B cell (primary cell): ENCODE data around the gene TRAPPC12. TPM values are rescaled to one million over a fixed set of nuclear protein-coding genes. Genes with fewer than 3 reads are reported as not detected.

Source experiments
- ATAC-seq: fragments of 200-7000 bp; cut with Tn5 transposase; one replicate; pipeline ENCODE4 v1.10.0; 2021; ENCODE audit warnings: low read depth, mild to moderate bottlenecking, moderate number of reproducible peaks, moderate library complexity
- CTCF ChIA-PET: fragments of 350-600 bp; sonication (Branson Sonifier 250); formaldehyde crosslinking; loops from one replicate; lab custom pipeline; 2021; ENCODE audit warnings: antibody characterized with exemption, inconsistent platforms; lab: Charles Lee
- POLR2A ChIA-PET: fragments of 350-600 bp; sonication (Branson Sonifier 250); formaldehyde crosslinking; loops from one replicate; lab custom pipeline; 2021; ENCODE audit warnings: antibody characterized with exemption; lab: Charles Lee
- DNase-seq: peaks from one replicate; pipeline ENCODE4 v3.0.0; 2013
- H2AFZ ChIP-seq: 2 replicates; pipeline ENCODE4 v1.6.1; 2012; ENCODE audit warnings: mild to moderate bottlenecking, low read depth, low read length; ENCODE audit not compliant: insufficient read depth, poor library complexity, severe bottlenecking
- H3K27ac ChIP-seq, 2 donors: 1 replicate in 1 of 2; 2 replicates in 1 of 2; pipeline ENCODE4 v1.5.1; 2012 to 2013; ENCODE audit warnings: low read length in 2 of 2, mild to moderate bottlenecking in 2 of 2, moderate library complexity in 1 of 2
- H3K27me3 ChIP-seq, 4 experiments: fragments of 200-600 bp in 1 of 4; sonication (generic) in 1 of 4; replicated peaks in 1 of 4; 1 replicate in 2 of 4; 2 replicates in 2 of 4; pipeline versions ENCODE4 v1.6.1 to v1.7.0; 2013 to 2016; ENCODE audit warnings: low read length in 3 of 4, mild to moderate bottlenecking in 2 of 4, mixed read lengths in 1 of 4, moderate library complexity in 1 of 4; ENCODE audit not compliant: insufficient read depth in 4 of 4, control insufficient read depth in 3 of 4; ENCODE audit errors: control extremely low read depth in 1 of 4
- H3K36me3 ChIP-seq, 2 experiments: replicated peaks in 1 of 2; 1 replicate in 1 of 2; 2 replicates in 1 of 2; pipeline versions ENCODE4 v1.6.1 to v1.7.1; 2013; ENCODE audit warnings: low read length in 1 of 2; ENCODE audit not compliant: insufficient read depth in 2 of 2, control insufficient read depth in 1 of 2; ENCODE audit errors: control extremely low read depth in 1 of 2, extremely low read depth in 1 of 2
- H3K4me1 ChIP-seq, 2 donors: fragments of 200-600 bp in 1 of 2; sonication (generic) in 1 of 2; 1 replicate in 1 of 2; 2 replicates in 1 of 2; pipeline versions ENCODE4 v1.5.1 to v1.6.1; 2013 to 2017; ENCODE audit warnings: low read length in 2 of 2; ENCODE audit not compliant: control insufficient read depth in 2 of 2, insufficient read depth in 2 of 2
- H3K4me2 ChIP-seq: replicated peaks from 2 replicates; pipeline ENCODE3; 2012; ENCODE audit warnings: mild to moderate bottlenecking, low read depth, low read length; ENCODE audit not compliant: poor library complexity, severe bottlenecking
- H3K4me3 ChIP-seq, 5 experiments: fragments of 200-600 bp in 1 of 5; sonication (generic) in 1 of 5; 1 replicate in 3 of 5; 2 replicates in 2 of 5; pipeline versions ENCODE4 v1.5.1 to v1.7.0; 2011 to 2016; ENCODE audit warnings: low read length in 4 of 5, mild to moderate bottlenecking in 4 of 5, low read depth in 2 of 5, control low read depth in 1 of 5, moderate library complexity in 1 of 5; ENCODE audit not compliant: insufficient read depth in 1 of 5; ENCODE audit errors: control extremely low read depth in 1 of 5, extremely low read depth in 1 of 5
- H3K79me2 ChIP-seq: fragments of 200-600 bp; sonication (generic); one replicate; pipeline ENCODE4 v1.6.0; 2016; ENCODE audit warnings: low read length; ENCODE audit not compliant: control insufficient read depth, insufficient read depth
- H3K9ac ChIP-seq: fragments of 200-600 bp; sonication (generic); 2 replicates; pipeline ENCODE4 v1.6.1; 2017; ENCODE audit warnings: mild to moderate bottlenecking, low read length, moderate library complexity
- H3K9me3 ChIP-seq, 3 donors: one replicate each; pipeline versions ENCODE4 v1.6.1 to v1.7.1; 2013; ENCODE audit warnings: low read length in 2 of 3; ENCODE audit not compliant: control insufficient read depth in 2 of 3, insufficient read depth in 1 of 3; ENCODE audit errors: control extremely low read depth in 1 of 3
- H4K20me1 ChIP-seq: 2 replicates; pipeline ENCODE4 v1.6.0; 2012; ENCODE audit warnings: mild to moderate bottlenecking, low read length; ENCODE audit not compliant: insufficient read depth, control insufficient read depth, poor library complexity, severe bottlenecking
- H3K27ac Mint-ChIP-seq: one replicate; pipeline ENCODE4 v1.8.0; 2021; ENCODE audit warnings: mixed read lengths
- H3K27me3 Mint-ChIP-seq: one replicate; pipeline ENCODE4 v1.8.0; 2021; ENCODE audit warnings: mixed read lengths
- H3K4me1 Mint-ChIP-seq: one replicate; pipeline ENCODE4 v1.8.0; 2021; ENCODE audit warnings: mixed read lengths
- H3K4me3 Mint-ChIP-seq: one replicate; pipeline ENCODE4 v1.8.0; 2021; ENCODE audit warnings: mixed read lengths
- H3K9me3 Mint-ChIP-seq: one replicate; pipeline ENCODE4 v1.8.0; 2022; ENCODE audit warnings: mixed read lengths; ENCODE audit not compliant: insufficient read depth
- CTCF ChIP-seq: fragments of 200-600 bp; IDR thresholded peaks from one replicate; pipeline ENCODE4 v1.8.0; 2022; ENCODE audit warnings: antibody characterized with exemption, mild to moderate bottlenecking
- EZH2 ChIP-seq: IDR thresholded peaks from 2 replicates; pipeline ENCODE4 v1.6.1; 2012; ENCODE audit warnings: borderline replicate concordance, low read depth, mild to moderate bottlenecking, moderate library complexity, low read length; ENCODE audit not compliant: insufficient read depth, poor library complexity, severe bottlenecking
- WGBS: methylation state at CpG from one replicate; pipeline ENCODE4 v1.1.5; 2013; ENCODE audit warnings: missing lambda C conversion rate; ENCODE audit not compliant: insufficient coverage; 5-methylcytosine and 5-hydroxymethylcytosine counted together
- intact Hi-C: fragments of 100-400 bp; cut with micrococcal nuclease; formaldehyde crosslinking; loops from one replicate; pipeline ENCODE4 v1.10.0; 2022
- polyA plus RNA-seq: library from polyadenylated mRNA; depleted of rRNA; stranded (reverse); fragments of >200 nt; gene quantifications from 2 replicates; pipeline ENCODE4 v1.2.3, GENCODE V29; 2012
- total RNA-seq, 2 donors: library from RNA; stranded (reverse); fragments of 120-200 nt in 1 of 2; gene quantifications; 1 replicate in 1 of 2; 2 replicates in 1 of 2; pipeline versions ENCODE4 v1.2.3 to v1.2.4, GENCODE V29; 2013 to 2022

The TRAPPC12 gene
- total and polyA plus RNA-seq, 2 donors (not counting 1 experiment from before 2014, with no cell fraction given): 80.9 to 151 TPM

- peaks cover 18% of the 10 kb centered on the region for H3K79me2 ChIP-seq
- peaks cover 6 to 27% of the 10 kb centered on the region in 2 experiments for H3K36me3 ChIP-seq
- H3K27me3 ChIP-seq: no peaks in the 10 kb centered on the region
- H3K4me1 ChIP-seq: peaks cover 0 to 7% of the 10 kb centered on the region in 2 donors
- peaks cover 11% of the 10 kb centered on the region for H4K20me1 ChIP-seq
- ChIA-PET POLR2A (no interaction called here), CTCF (interaction anchor here (3.3 kb wide), 1 partner anchor 9 kb away, joined by 26 read pairs; no protein-coding TSS in a partner anchor)
- H3K9ac ChIP-seq: no peak overlapping the region
- TF ChIP-seq CTCF: no peak
- TF ChIP-seq EZH2: no peak
- ATAC-seq: no peak
- H3K9me3 ChIP-seq: peaks cover 0 to 7% (median 0%) of the 10 kb centered on the region in 3 donors
- over 99% methylated on average over 18 of the region's 25 CpGs for WGBS
- H3K27ac ChIP-seq: no peak overlapping the region
- H3K4me2 ChIP-seq: no peak overlapping the region
- Mint-ChIP-seq H3K9me3 (no peaks in the 10 kb centered on the region), H3K4me1 (peaks cover 4% of the 10 kb centered on the region), H3K4me3 (no peak overlapping the region), H3K27me3 (no peaks in the 10 kb centered on the region), H3K27ac (no peak overlapping the region)
- intact Hi-C loops: no loop called here
- DNase-seq: no peak
- no peak overlapping the region for H3K4me3 ChIP-seq
- H2AFZ ChIP-seq: no peak overlapping the region
Observed at GRCh38 chr2:3414133-3414860, 34.8 kb downstream of the TRAPPC12 start.

GRCh38 chr2:3418766-3419404 lies 39.4 kb downstream of the TRAPPC12 start:
- Histone ChIP-seq H3K4me3 (no peak overlapping the region), H2AFZ (no peak overlapping the region), H3K27ac (no peak overlapping the region), H3K9ac (no peak overlapping the region), H4K20me1 (peaks cover 4% of the 10 kb centered on the region), H3K27me3 (no peaks in the 10 kb centered on the region), H3K4me2 (no peak overlapping the region), H3K36me3 (peaks cover 5 to 53% of the 10 kb centered on the region in 2 experiments), H3K9me3 (peaks cover 0 to 2% (median 0%) of the 10 kb centered on the region in 3 donors), H3K79me2 (peaks cover 15% of the 10 kb centered on the region), H3K4me1 (peaks cover 0 to 6% of the 10 kb centered on the region in 2 donors)
- DNase-seq: no peak
- POLR2A ChIA-PET: no interaction called here
- TF ChIP-seq EZH2: no peak
- no peak for TF ChIP-seq CTCF
- CTCF ChIA-PET: interaction anchor here (1.0 kb wide), 1 partner anchor 304 kb away, joined by 4 read pairs; no protein-coding TSS in a partner anchor
- no peaks in the 10 kb centered on the region for H3K27me3 Mint-ChIP-seq
- peaks cover 6% of the 10 kb centered on the region for H3K4me1 Mint-ChIP-seq
- no peak overlapping the region for H3K4me3 Mint-ChIP-seq
- no peak for ATAC-seq
- H3K9me3 Mint-ChIP-seq: no peaks in the 10 kb centered on the region
- intact Hi-C loops: no loop called here
- no peak overlapping the region for H3K27ac Mint-ChIP-seq
- WGBS: 91% methylated on average over 4 of the region's 11 CpGs
